Measurements from ENCODE around the gene OTOG.

Gene OTOG

GRCh38 chr11:17519061-17519885, 27.8 kb upstream of the OTOG start:
- no peak for DNase-seq

GRCh38 chr11:17521106-17521900, 25.8 kb upstream of the OTOG start:
- no peak for DNase-seq

- no peak for DNase-seq
These were observed 24.4 kb upstream of the OTOG start for GRCh38 chr11:17522655-17523054.

DNA sequence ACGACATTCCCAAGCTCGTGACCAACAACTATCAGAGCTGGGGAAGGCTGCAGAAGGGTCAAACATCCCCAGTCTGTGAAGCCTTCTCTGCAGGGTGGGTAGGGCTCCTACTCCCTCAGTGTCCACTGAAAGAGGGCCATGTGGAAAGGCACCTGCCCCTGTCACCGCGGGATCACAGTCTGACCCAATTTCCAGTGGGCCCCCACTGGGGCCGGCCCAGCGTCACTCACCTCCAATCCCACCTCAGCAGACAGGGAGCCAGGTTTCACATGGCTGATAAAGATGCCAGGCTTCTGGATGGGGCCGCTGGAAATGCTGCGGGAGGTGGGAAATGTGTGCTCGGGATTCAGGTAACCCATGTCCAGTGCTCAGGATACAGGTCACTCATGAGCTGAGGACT, 22.8 kb upstream of the OTOG start:
- DNase-seq = no peak

DNA sequence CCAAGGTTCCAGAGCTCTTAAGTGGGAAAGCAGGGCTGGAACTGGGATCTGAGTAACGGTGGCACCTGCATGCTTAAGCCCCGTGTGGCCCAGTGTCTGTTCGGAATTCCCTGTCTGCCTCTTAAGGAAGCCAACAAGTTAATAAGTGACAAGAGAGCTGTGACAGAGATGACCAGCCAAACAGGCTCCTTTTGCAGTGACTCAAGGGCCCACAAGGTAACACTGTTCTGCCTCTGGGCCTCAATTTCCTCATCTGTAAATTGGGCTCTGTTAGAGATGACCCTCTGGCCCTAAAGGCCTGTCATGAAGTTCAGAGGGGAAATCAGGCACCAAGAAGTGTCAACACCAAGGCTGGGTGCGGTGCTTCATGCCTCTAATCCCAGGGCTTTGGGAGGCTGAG, 21.5 kb upstream of the OTOG start:
- DNase-seq = no peak

DNA sequence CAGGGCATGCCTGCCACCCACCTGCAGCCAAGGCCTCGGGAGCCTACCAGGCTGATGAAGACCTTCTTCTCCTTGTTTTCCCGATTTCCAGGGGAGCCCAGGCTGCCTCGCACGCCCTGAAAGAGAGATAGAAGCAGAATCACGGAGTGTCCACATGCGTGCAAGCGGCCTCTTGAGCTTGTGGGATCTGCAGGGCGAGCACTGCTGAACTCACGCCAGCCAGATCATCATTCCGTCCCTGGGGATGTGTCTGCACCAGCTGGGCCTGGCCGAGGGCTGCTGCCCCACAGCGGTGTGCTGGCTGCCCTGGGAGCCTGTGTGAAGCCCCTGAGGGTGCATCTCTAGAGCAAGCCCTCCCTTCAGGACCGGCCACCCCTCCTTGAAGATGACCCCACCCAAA, 20.7 kb upstream of the OTOG start:
- DNase-seq = no peak

- DNase-seq = no peak
These were observed 20.0 kb upstream of the OTOG start for GRCh38 chr11:17526931-17527627.

DNA sequence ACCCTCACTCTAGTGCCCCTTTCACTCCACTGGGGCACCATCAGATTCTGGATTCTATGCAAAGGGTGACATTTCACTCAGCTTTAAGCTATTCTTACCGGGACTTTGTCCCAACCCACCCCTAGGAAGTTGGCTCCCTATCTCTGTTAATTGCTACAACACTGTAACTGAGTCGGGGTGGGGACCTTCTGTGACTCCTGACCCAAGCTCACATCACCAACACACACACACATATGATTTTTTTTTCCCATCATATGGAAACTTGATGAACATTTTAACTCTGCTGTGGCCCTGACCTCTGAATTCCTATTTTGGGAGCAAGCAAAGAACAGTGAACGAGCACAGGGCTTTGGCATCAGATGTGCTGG, 19.4 kb upstream of the OTOG start:
- no peak for DNase-seq

DNA sequence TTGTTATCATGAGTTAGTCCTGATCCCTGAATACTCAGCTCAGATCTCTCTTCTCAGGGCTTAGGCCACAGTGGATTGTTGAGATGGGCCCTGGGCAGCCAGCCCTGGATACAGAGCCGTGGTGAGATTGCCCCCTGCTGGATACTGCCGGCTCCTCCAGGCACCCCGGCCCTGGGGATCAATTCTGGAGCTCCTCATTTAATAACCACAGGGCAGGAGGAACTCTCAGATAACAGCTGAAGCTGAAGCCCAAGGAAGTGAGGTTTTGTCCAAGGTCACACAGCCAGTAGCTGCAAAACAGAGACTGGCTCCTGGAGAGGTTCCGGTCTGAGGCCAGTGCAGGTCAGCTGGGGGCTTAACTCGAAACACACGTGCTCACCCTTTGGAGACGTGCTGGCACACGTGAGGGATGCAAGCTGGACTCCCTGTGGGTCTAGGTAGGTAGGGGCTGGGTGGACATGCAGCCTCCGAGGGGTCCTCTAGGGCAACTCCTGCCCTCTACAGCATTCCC, 18.8 kb upstream of the OTOG start:
- DNase-seq = peak; percentile 61

- no peak for DNase-seq
These were observed 17.9 kb upstream of the OTOG start for GRCh38 chr11:17528906-17529843.

DNA sequence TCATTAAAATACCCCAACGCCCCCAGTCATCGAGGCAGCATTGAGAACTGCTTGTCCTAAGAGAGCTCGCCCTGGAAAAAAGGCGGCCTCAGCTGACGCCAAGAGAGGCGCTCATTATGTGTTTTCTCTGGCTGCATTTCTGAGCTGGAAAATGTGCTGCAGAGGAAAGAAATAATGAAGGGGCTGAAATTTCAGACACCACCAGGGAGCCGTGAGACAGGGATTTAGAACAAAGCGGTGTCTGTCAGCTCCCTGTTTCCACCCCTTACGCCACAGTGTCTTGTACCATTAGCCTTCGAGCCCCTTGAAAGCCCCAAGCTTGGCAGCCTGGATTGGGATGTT, 17.2 kb upstream of the OTOG start:
- DNase-seq = no peak

- no peak for DNase-seq
These were observed 15.9 kb upstream of the OTOG start for GRCh38 chr11:17531071-17531600.

DNA sequence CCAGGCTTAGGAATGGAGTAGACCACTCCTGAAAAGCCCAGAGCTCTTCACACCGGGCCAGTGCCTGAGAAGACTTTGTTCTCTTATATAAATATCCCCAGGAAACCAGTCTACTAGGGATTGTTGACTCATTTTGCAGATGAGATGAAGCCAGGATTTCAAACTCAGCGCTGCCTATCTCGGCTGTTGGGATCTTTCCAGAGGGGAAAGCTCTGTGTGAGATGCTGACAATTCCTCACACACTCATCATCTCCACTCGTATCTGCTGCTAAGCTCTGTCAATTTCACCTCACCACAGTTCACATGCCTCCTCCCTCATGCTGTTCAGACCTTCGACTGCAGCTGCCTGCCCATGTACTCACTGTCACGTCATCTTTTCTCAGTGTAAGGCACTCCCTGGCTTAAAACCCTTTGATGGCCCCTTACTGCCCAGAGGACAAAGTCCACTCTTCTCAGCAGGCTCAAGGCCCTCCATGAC, 15.4 kb upstream of the OTOG start:
- no peak for DNase-seq

DNA sequence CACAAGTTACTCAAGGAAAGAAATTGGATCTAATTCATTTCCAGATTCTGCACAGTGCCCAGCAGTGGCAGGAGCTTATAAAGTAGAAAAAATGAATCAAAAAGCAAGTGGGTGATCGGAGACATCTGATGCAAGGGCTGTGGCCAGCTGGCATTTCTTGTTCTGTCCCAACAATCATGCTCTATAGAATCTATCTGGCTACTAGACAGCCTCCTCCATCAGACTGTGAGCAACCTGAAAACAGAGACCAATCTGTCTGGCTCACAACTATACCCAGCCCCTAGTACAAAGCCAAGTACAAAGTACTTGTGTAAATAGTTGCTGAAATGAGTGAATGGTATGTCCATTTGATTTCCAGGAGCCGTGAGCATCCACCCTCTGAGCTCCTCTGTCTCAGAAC, 14.3 kb upstream of the OTOG start:
- DNase-seq = no peak

DNA sequence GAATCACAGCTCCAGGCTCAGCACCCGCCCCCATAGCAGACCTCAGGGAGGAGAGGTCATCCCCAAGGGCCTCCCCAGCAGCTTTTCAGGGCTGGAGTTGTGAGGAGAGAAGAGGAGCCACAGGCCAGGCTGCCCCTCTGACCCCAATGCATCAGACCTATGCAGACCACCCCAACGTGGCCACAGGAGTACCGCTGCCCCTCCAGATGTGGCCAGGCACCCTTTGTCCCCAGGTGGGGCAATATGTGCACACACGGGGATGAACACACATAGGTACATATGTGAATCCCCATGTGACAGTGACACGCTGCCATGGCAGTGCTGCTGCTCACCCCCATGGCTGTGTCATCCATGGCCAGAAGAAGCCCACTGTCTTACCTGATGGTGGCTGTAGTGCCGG, 13.7 kb upstream of the OTOG start:
- DNase-seq = no peak

GRCh38 chr11:17533778-17534415, 13.2 kb upstream of the OTOG start:
- DNase-seq = no peak

- DNase-seq = no peak
These were observed 11.6 kb upstream of the OTOG start for GRCh38 chr11:17535488-17535887.

- no peak for DNase-seq
These were observed 9.8 kb upstream of the OTOG start for GRCh38 chr11:17537261-17537660.

DNA sequence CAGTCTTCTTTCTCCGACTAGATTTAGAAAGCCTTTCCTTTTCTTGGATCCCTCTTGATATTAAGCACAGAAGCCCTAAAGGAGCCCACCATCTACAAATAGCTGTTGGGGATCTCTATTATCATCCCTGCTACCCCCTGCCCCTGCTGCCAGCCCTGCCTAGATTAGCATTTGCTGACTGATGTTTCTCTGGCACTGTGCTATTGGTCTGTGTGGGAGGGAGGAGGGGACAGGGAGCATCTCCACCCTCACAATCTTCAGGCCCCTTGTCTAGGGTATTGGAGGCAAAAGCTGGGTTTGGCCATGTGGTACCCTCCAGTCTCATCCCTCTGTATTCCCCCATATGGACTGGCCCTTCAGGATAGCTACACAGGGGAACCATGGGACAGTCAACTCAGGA, 9.0 kb upstream of the OTOG start:
- DNase-seq = no peak

DNA sequence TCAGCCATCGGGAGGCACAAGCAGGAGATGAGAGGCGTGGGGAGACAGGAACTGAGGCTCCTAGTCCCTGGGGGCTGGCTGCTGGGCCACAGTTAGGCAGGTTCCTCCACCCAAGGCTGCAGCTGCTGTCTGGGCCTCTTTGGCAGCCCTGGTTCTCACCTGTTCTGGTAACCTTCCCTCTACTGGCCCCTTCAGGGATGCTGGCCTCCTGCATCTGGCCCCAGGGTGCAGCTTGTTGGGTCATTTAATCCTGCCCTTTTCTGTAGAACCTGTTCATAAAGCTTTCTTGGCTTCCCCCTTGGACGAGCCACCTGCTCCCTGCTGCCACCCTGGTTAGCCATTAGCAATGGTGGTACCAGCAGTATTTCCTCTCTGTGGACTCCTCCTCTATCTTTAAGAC, 8.3 kb upstream of the OTOG start:
- no peak for DNase-seq

- no peak for DNase-seq
These were observed 6.3 kb upstream of the OTOG start for GRCh38 chr11:17540807-17541206.

Measured in activated CD4-positive, alpha-beta T cell treated with anti-CD3 and anti-CD28 coated beads, Interleukin-2, Interleukin-6, amounts not matched to agents 100 ng/mL and 50 ng/mL, durations not matched to agents 16 hours and 8 hours (primary cell).